Measurements from ENCODE around the gene SLC25A28. TPM values are rescaled to one million over a fixed set of nuclear protein-coding genes. Genes with fewer than 3 reads are reported as not detected.

The SLC25A28 gene
- total and polyA plus RNA-seq, 2 donors (not counting 1 experiment from before 2014, with no cell fraction given), result 96.4 to 224 TPM

GRCh38 chr10:99620711-99621453, 643 bp upstream of the SLC25A28 start:
- Mint-ChIP-seq H3K4me3 (peak overlapping the region; percentile 81), H3K4me1 (peaks cover 45% of the 10 kb centered on the region), H3K27ac (peak overlapping the region; percentile 90), H3K27me3 (no peaks in the 10 kb centered on the region), H3K9me3 (ENCODE audit: insufficient read depth) (no peaks in the 10 kb centered on the region)
- Histone ChIP-seq H2AFZ (ENCODE audit: insufficient read depth, low read depth, low read length, poor library complexity, severe bottlenecking) (peak overlapping the region; percentile 89), H3K4me1 (ENCODE audit: control insufficient read depth in 2 of 2, insufficient read depth in 2 of 2, low read length in 2 of 2) (peaks cover 30 to 35% of the 10 kb centered on the region in 2 donors), H4K20me1 (ENCODE audit: control insufficient read depth, insufficient read depth, low read length, poor library complexity, severe bottlenecking) (peaks cover 10% of the 10 kb centered on the region), H3K79me2 (ENCODE audit: control insufficient read depth, insufficient read depth, low read length) (peaks cover 32% of the 10 kb centered on the region), H3K27ac (ENCODE audit: low read length in 2 of 2) (peak overlapping the region; percentile 95 to 96), H3K27me3 (replicated peaks in 1 of 4; ENCODE audit: control extremely low read depth in 1 of 4, control insufficient read depth in 3 of 4, insufficient read depth in 4 of 4, low read length in 3 of 4) (no peaks in the 10 kb centered on the region), H3K4me2 (replicated peaks; ENCODE audit: low read depth, low read length, poor library complexity, severe bottlenecking) (peak overlapping the region; percentile 90), H3K9ac (ENCODE audit: low read length) (peak overlapping the region; percentile 95), H3K36me3 (replicated peaks in 1 of 2; ENCODE audit: control extremely low read depth in 1 of 2, control insufficient read depth in 1 of 2, extremely low read depth in 1 of 2, insufficient read depth in 2 of 2, low read length in 1 of 2) (no peaks in the 10 kb centered on the region), H3K9me3 (ENCODE audit: control extremely low read depth in 1 of 3, control insufficient read depth in 2 of 3, insufficient read depth in 1 of 3, low read length in 2 of 3) (no peaks in the 10 kb centered on the region), H3K4me3 (ENCODE audit: control extremely low read depth in 1 of 5, extremely low read depth in 1 of 5, insufficient read depth in 1 of 5, low read depth in 2 of 5, low read length in 4 of 5) (peak overlapping the region; percentile 57 to 88 (median 76))
- TF ChIP-seq CTCF (IDR thresholded peaks at IDR 0.05) (no peak), EZH2 (IDR thresholded peaks at IDR 0.05; ENCODE audit: borderline replicate concordance, insufficient read depth, low read depth, low read length, poor library complexity, severe bottlenecking) (no peak)
- no peak for DNase-seq
- ATAC-seq (ENCODE audit: low read depth), result peak; percentile 83
- POLR2A ChIA-PET, result interaction anchor here (0.6 to 2.3 kb wide), 7 partner anchors 38 to 190 kb away, joined by 3 to 12 read pairs (median 5); partner anchors contain the start of genes COX15, CUTC, ENTPD7 and GOT1
- intact Hi-C loops (cut with micrococcal nuclease), result loop anchor here (1.0 to 5.0 kb wide), 8 partner anchors 9 to 1884 kb away; partner anchors contain the start of genes COX15, CUTC, ENTPD7 and GOT1
- WGBS (ENCODE audit: insufficient coverage), result under 1% methylated on average over 78 of the region's 78 CpGs
- CTCF ChIA-PET, result interaction anchor here (0.6 to 15.3 kb wide), 4 partner anchors 9 to 184 kb away, joined by 4 to 353 read pairs (median 14); no protein-coding TSS in a partner anchor
